ENCODE results near the gene CPNE8. TPM values are rescaled to one million over a fixed set of nuclear protein-coding genes. Genes with fewer than 3 reads are reported as not detected.
"Not testable (repeated sequence)": the region's sequence is repeated elsewhere in the genome, so short reads cannot be mapped to it uniquely, and the experiment has no call there.

Gene CPNE8
- total and polyA plus RNA-seq, 3 experiments from 2014 or later = 2.1 to 6.3 (median 5.9) TPM

- H3K27me3 Mint-ChIP-seq; H3K4me3 ChIP-seq (ENCODE audit: low read length); H3K36me3 ChIP-seq (ENCODE audit: insufficient read depth, low read length); H3K4me1 Mint-ChIP-seq; POLR2A ChIA-PET; H3K27ac Mint-ChIP-seq; H3K4me3 Mint-ChIP-seq; H3K4me1 ChIP-seq (ENCODE audit: insufficient read depth, low read length); H3K27ac ChIP-seq (ENCODE audit: low read depth, low read length); H3K36me3 Mint-ChIP-seq; H3K27me3 ChIP-seq (ENCODE audit: insufficient read depth, low read length, poor library complexity, severe bottlenecking); CTCF ChIA-PET; DNase-seq; H3K9me3 Mint-ChIP-seq; H3K9me3 ChIP-seq (ENCODE audit: low read length): not testable (repeated sequence)
Measured at GRCh38 chr12:38742496-38742895, 162.9 kb downstream of the CPNE8 start.

- Histone ChIP-seq H3K4me3 (ENCODE audit: low read length) (no peak overlapping the region), H3K9me3 (ENCODE audit: low read length) (no peaks in the 10 kb centered on the region), H3K27ac (ENCODE audit: low read depth, low read length) (no peak overlapping the region), H3K4me1 (ENCODE audit: insufficient read depth, low read length) (no peaks in the 10 kb centered on the region), H3K36me3 (ENCODE audit: insufficient read depth, low read length) (no peaks in the 10 kb centered on the region), H3K27me3 (ENCODE audit: insufficient read depth, low read length, poor library complexity, severe bottlenecking) (no peaks in the 10 kb centered on the region)
- CTCF ChIA-PET = no interaction called here
- Mint-ChIP-seq H3K9me3 (peaks cover 0 to 7% (median 3%) of the 10 kb centered on the region in 5 donors), H3K4me3 (no peak overlapping the region), H3K27ac (no peak overlapping the region), H3K4me1 (no peaks in the 10 kb centered on the region), H3K36me3 (peaks cover 0 to 3% (median 0%) of the 10 kb centered on the region in 3 donors), H3K27me3 (no peaks in the 10 kb centered on the region)
- DNase-seq = no peak
- POLR2A ChIA-PET = no interaction called here
Measured at GRCh38 chr12:38736821-38737220, 168.6 kb downstream of the CPNE8 start.

- CTCF ChIA-PET = no interaction called here
- POLR2A ChIA-PET = no interaction called here
- Histone ChIP-seq H3K27ac (ENCODE audit: low read depth, low read length) (no peak overlapping the region), H3K36me3 (ENCODE audit: insufficient read depth, low read length) (no peaks in the 10 kb centered on the region), H3K27me3 (ENCODE audit: insufficient read depth, low read length, poor library complexity, severe bottlenecking) (no peaks in the 10 kb centered on the region), H3K9me3 (ENCODE audit: low read length) (no peaks in the 10 kb centered on the region), H3K4me1 (ENCODE audit: insufficient read depth, low read length) (no peaks in the 10 kb centered on the region), H3K4me3 (ENCODE audit: low read length) (no peak overlapping the region)
- no peaks in the 10 kb centered on the region for H3K27me3 Mint-ChIP-seq
- no peak overlapping the region for H3K4me3 Mint-ChIP-seq
- H3K27ac Mint-ChIP-seq = no peak overlapping the region
- H3K36me3 Mint-ChIP-seq = no peaks in the 10 kb centered on the region
- no peak for DNase-seq
- no peaks in the 10 kb centered on the region for H3K4me1 Mint-ChIP-seq
- H3K9me3 Mint-ChIP-seq = peaks cover 0 to 7% (median 0%) of the 10 kb centered on the region in 5 donors
Measured at GRCh38 chr12:38732761-38733160, 172.6 kb downstream of the CPNE8 start.

- Histone ChIP-seq H3K27ac (ENCODE audit: low read depth, low read length) (no peak overlapping the region), H3K4me1 (ENCODE audit: insufficient read depth, low read length) (no peaks in the 10 kb centered on the region), H3K36me3 (ENCODE audit: insufficient read depth, low read length) (no peaks in the 10 kb centered on the region), H3K9me3 (ENCODE audit: low read length) (no peaks in the 10 kb centered on the region), H3K4me3 (ENCODE audit: low read length) (no peak overlapping the region), H3K27me3 (ENCODE audit: insufficient read depth, low read length, poor library complexity, severe bottlenecking) (no peaks in the 10 kb centered on the region)
- H3K4me3 Mint-ChIP-seq = no peak overlapping the region
- H3K36me3 Mint-ChIP-seq = peaks cover 0 to 2% (median 0%) of the 10 kb centered on the region in 3 donors
- DNase-seq = no peak
- H3K27me3 Mint-ChIP-seq = no peaks in the 10 kb centered on the region
- ChIA-PET CTCF (no interaction called here), POLR2A (no interaction called here)
- no peak overlapping the region for H3K27ac Mint-ChIP-seq
- no peaks in the 10 kb centered on the region for H3K4me1 Mint-ChIP-seq
- H3K9me3 Mint-ChIP-seq = peaks cover 0 to 7% (median 0%) of the 10 kb centered on the region in 5 donors
Measured at GRCh38 chr12:38728894-38729293, 176.5 kb downstream of the CPNE8 start.

GRCh38 chr12:38721611-38722252, 183.7 kb downstream of the CPNE8 start:
- Mint-ChIP-seq H3K27me3 (no peaks in the 10 kb centered on the region), H3K36me3 (peaks cover 0 to 8% (median 0%) of the 10 kb centered on the region in 3 donors), H3K9me3 (peaks cover 0 to 5% (median 0%) of the 10 kb centered on the region in 5 donors), H3K4me1 (no peaks in the 10 kb centered on the region), H3K4me3 (no peak overlapping the region), H3K27ac (no peak overlapping the region)
- H3K27me3 ChIP-seq (ENCODE audit: insufficient read depth, low read length, poor library complexity, severe bottlenecking) = no peaks in the 10 kb centered on the region
- no peak overlapping the region for H3K4me3 ChIP-seq (ENCODE audit: low read length)
- no peak overlapping the region for H3K27ac ChIP-seq (ENCODE audit: low read depth, low read length)
- H3K9me3 ChIP-seq (ENCODE audit: low read length) = no peaks in the 10 kb centered on the region
- DNase-seq = no peak
- H3K4me1 ChIP-seq (ENCODE audit: insufficient read depth, low read length) = no peaks in the 10 kb centered on the region
- H3K36me3 ChIP-seq (ENCODE audit: insufficient read depth, low read length) = no peaks in the 10 kb centered on the region
- POLR2A ChIA-PET = no interaction called here
- CTCF ChIA-PET = no interaction called here

GRCh38 chr12:38720661-38721060, 184.7 kb downstream of the CPNE8 start:
- Histone ChIP-seq H3K4me3 (ENCODE audit: low read length) (no peak overlapping the region), H3K4me1 (ENCODE audit: insufficient read depth, low read length) (no peaks in the 10 kb centered on the region), H3K27ac (ENCODE audit: low read depth, low read length) (no peak overlapping the region), H3K36me3 (ENCODE audit: insufficient read depth, low read length) (no peaks in the 10 kb centered on the region), H3K9me3 (ENCODE audit: low read length) (no peaks in the 10 kb centered on the region), H3K27me3 (ENCODE audit: insufficient read depth, low read length, poor library complexity, severe bottlenecking) (no peaks in the 10 kb centered on the region)
- CTCF ChIA-PET = no interaction called here
- POLR2A ChIA-PET = no interaction called here
- Mint-ChIP-seq H3K4me1 (no peaks in the 10 kb centered on the region), H3K27ac (no peak overlapping the region), H3K27me3 (no peaks in the 10 kb centered on the region), H3K4me3 (no peak overlapping the region), H3K36me3 (peaks cover 0 to 8% (median 3%) of the 10 kb centered on the region in 3 donors), H3K9me3 (peaks cover 0 to 5% (median 0%) of the 10 kb centered on the region in 5 donors)
- no peak for DNase-seq

GRCh38 chr12:38713294-38713693, 192.1 kb downstream of the CPNE8 start:
- H3K27me3 ChIP-seq (ENCODE audit: insufficient read depth, low read length, poor library complexity, severe bottlenecking) = no peaks in the 10 kb centered on the region
- no peaks in the 10 kb centered on the region for H3K4me1 ChIP-seq (ENCODE audit: insufficient read depth, low read length)
- no peak overlapping the region for H3K4me3 ChIP-seq (ENCODE audit: low read length)
- H3K36me3 ChIP-seq (ENCODE audit: insufficient read depth, low read length) = no peaks in the 10 kb centered on the region
- Mint-ChIP-seq H3K4me3 (no peak overlapping the region), H3K9me3 (peaks cover 0 to 9% (median 2%) of the 10 kb centered on the region in 5 donors), H3K27me3 (no peaks in the 10 kb centered on the region), H3K27ac (no peak overlapping the region), H3K36me3 (peaks cover 0 to 7% (median 0%) of the 10 kb centered on the region in 3 donors), H3K4me1 (no peaks in the 10 kb centered on the region)
- DNase-seq = no peak
- no peak overlapping the region for H3K27ac ChIP-seq (ENCODE audit: low read depth, low read length)
- POLR2A ChIA-PET = no interaction called here
- CTCF ChIA-PET = no interaction called here
- H3K9me3 ChIP-seq (ENCODE audit: low read length) = no peaks in the 10 kb centered on the region

- no peak overlapping the region for H3K27ac ChIP-seq (ENCODE audit: low read depth, low read length)
- Mint-ChIP-seq H3K27me3 (no peaks in the 10 kb centered on the region), H3K4me1 (no peaks in the 10 kb centered on the region), H3K9me3 (peaks cover 0 to 4% (median 1%) of the 10 kb centered on the region in 5 donors), H3K27ac (no peak overlapping the region), H3K36me3 (peaks cover 0 to 7% (median 0%) of the 10 kb centered on the region in 3 donors), H3K4me3 (no peak overlapping the region)
- DNase-seq = no peak
- ChIA-PET POLR2A (no interaction called here), CTCF (no interaction called here)
- no peaks in the 10 kb centered on the region for H3K36me3 ChIP-seq (ENCODE audit: insufficient read depth, low read length)
- no peaks in the 10 kb centered on the region for H3K9me3 ChIP-seq (ENCODE audit: low read length)
- no peak overlapping the region for H3K4me3 ChIP-seq (ENCODE audit: low read length)
- H3K4me1 ChIP-seq (ENCODE audit: insufficient read depth, low read length) = no peaks in the 10 kb centered on the region
- no peaks in the 10 kb centered on the region for H3K27me3 ChIP-seq (ENCODE audit: insufficient read depth, low read length, poor library complexity, severe bottlenecking)
Measured at GRCh38 chr12:38711054-38711453, 194.3 kb downstream of the CPNE8 start.
